SK-N-DZ (cell line): ENCODE data around the gene COL4A2.
A peak's percentile ranks its signal among the peaks of the same experiment; 100 is the strongest.

Experiments
- DNase-seq: peaks from one replicate; pipeline ENCODE4 v3.0.0-alpha.2; 2015; ENCODE audit warnings: low spot score

Gene COL4A2

DNA sequence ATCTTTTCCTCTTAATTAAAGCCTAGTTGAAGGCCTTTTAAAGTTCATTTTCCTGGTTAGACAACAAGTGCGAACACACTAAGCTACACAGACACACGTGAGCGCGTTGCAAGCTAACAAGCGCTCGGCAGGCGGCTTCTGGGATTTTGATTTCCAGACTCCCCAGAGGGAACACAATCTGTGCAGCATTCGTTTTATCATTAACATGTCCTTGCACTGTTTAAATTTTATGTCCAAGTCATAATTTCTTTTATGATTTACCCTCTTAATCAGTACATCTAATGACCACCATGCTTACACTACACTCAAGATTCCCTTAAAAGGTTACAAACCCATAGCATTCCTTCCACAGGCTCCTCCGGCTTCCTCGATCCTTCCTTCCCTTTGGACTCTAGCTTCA lies 16.9 kb upstream of the COL4A2 start:
- no peak for DNase-seq

DNA sequence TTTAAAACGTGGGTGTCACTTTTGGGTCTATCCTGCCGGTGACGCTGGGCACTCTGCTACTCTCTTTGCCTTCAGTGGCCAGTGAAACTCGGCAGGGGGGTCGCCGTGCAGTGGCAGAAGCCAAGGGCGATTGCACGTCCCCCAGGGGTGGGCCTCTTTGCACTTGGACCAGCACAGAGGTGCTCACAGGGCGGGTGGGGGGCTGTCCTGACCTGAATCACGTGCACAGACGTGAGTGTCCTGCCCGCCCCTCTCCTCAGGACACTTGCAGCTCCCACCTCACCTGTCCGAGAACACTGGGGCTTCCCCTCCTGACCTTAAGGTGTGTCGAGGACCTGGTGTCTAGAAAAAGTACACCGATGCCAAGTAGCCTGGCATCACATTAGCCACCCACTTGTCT lies 16.3 kb upstream of the COL4A2 start:
- DNase-seq: no peak

DNA sequence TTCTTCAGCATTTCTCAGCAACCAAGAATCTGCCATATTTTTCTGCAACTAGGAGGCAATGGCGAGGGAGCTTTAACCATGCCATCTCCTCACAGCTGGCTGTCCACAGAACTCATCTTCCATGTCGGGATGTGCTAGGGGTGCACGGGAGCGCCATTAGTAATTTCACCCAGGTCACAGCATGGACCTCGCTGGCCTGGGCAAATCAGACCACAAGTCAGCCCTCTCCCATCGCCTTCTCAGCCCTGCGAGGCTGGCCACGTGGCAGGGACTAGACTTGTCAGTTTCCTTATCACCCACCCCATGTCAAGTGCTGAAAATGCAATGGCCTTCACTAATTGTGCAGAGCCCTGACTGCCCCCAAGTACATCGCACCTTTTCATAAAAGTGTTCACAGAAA lies 15.8 kb upstream of the COL4A2 start:
- DNase-seq: no peak

GRCh38 chr13:110293037-110293436 lies 14.0 kb upstream of the COL4A2 start:
- DNase-seq: no peak

- DNase-seq: no peak
These were observed 13.4 kb upstream of the COL4A2 start for GRCh38 chr13:110293649-110294048.

GRCh38 chr13:110294146-110294545 lies 12.9 kb upstream of the COL4A2 start:
- DNase-seq: no peak

- DNase-seq: no peak
These were observed 12.5 kb upstream of the COL4A2 start for GRCh38 chr13:110294622-110295021.

DNA sequence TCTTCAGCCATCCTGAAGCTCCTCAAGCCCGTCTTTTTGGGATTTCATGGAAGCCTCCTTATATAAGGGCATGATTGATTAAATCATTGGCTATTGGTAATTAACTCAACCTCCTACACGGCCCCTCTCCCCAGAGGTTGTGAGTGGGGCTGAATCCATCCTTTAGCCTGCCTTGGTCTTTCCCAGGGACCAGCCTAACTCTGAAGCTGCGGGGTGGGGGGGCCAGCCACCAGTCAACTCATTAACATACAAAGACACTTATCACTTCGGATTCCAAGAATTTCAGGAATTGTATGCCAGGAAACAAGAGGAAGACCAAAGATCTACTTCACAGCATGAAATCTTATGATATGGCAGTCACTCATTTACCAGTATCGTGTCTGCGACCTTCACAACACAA lies 10.1 kb upstream of the COL4A2 start:
- DNase-seq: no peak

- DNase-seq: no peak
These were observed 9.1 kb upstream of the COL4A2 start for GRCh38 chr13:110297766-110298504.

- DNase-seq: no peak
These were observed 8.4 kb upstream of the COL4A2 start for GRCh38 chr13:110298505-110299282.

DNA sequence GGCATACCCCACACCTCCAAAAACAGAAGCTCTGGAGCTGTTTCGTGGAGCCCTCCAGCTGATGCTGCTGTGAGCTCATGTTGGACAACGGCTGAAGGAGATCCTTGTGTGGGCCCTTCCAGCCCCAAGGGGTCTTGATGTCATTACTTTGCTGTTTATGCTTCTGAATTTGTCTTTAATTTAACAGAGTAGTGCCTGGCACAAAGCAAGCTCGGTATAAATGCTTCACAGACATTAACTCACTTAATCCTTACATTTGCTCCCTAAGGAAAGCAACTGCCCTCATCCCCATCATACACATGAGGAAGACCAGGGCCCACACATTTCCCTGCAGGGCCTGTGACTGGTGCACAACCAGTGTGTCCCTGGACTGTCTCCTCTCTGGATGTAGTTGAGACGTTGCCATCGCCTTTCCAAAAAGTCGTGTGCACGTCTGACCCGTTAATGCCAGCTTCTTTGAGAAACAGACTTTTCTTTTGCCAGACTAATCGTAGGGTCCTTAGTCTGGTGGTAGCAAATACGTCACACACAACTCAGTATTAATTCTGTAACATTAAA lies 7.7 kb upstream of the COL4A2 start:
- no peak for DNase-seq

DNA sequence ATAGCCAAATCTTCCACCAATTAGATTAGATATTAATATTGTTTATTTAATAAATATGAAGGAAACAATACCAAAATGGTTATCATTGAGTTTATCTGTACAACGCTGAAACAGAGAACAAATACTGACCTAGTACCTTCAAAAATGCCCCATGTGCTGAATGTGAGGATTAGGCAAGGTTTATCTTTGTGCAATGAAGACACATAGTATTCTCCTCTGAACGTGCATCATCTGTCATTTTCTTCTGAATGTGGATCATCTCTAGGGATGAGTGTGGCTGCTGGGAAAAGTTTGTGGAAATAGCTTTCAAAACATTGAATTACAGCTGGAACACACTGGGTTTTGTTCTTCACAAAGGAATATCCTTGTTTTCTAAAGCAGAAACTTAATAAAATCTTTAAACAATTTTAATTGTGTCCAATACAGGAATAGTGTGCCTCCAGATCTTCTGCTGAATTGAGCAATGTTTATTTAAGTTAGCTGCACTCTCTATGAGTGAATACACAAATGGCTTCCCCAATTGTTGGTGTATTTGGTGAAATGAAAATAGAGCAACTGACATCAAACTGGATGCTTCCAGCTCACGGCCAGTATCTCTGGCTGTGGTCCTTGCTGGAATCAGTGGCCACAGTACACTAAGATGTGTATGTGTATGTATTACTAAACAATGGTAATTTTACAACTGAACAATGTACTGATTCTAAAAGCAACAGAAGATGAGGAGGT lies 6.8 kb upstream of the COL4A2 start:
- no peak for DNase-seq

DNA sequence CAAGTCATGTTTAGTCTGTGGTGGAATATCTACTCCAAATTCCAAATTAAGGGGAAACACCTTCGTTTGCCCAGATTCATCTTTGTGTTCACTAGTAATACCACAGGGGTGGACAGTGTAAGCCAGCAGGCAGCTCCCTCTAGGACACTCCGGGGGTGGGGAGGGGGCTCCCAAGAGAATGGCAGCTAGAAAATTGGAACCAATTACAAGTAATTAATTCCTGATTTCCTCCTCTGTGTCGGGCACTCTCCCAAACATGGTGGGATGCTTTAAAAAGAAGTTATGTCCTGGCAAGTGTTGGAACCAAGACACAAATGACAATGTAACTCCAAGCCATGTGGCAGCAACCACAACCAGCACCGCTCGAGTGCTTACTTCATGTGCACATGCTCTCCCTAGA lies 6.0 kb upstream of the COL4A2 start:
- no peak for DNase-seq

DNA sequence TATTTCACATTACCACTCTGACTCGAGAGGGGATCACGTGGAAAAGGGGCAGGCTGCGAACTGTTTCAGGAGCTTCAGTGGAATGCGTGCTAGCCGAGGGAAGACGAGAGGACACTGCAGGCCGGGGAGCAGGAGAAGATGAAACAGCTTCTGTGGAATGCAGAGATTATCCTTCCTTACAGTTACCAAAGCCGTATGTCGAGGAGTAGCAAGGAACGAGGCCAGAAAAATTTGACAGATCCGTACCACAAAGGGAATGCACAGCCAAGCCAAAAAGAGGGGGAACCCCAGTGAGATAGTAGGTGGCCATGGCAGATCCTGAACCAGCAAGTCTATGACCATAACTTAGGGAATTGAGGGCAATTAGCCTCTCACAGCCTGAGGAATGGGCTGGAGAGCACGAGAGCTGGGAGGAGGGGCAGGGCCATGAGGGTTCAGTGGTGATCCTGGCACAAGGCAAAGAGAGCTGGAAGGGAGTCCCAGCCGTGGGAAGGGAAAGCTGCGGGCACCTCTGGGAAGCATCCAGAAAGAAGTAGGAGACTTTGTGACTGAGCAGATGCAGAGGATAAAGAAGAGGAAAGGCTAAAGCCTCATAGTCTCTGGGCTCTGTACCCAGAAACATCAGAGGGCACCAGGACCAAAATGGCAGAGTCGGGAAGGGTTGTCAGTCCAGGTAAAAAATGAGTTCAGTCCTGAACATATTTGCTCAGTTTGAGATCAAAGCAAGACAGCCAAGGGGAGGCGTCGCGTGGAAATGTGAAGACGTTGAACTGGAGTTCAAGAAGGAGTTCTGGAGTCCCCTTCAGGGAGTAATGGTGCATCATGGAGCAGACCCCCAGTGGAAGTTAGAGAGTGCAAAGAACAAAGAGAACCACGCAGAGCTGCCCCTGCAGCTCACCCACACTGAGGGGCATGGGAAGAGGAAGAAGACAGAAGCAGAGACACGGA lies 5.2 kb upstream of the COL4A2 start:
- no peak for DNase-seq

DNA sequence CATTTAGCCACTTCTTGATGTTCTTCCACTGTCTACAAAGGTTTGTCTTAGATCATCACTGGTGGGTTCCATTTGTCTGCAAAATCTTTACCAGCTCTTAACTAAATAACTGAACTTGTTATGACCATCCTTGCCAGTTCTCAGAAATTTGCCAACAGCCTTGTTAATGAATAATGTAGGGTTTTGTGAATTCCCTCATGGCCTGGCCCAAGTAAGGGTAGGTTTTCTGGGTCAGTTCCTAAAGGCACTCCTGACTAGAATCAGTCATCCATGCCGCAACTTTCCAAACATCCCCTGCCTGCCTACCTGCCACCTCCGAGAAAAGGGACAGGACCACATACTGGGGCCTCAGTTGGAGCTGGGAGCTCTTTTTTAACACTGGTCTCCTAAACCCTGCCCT lies 4.1 kb upstream of the COL4A2 start:
- no peak for DNase-seq

DNA sequence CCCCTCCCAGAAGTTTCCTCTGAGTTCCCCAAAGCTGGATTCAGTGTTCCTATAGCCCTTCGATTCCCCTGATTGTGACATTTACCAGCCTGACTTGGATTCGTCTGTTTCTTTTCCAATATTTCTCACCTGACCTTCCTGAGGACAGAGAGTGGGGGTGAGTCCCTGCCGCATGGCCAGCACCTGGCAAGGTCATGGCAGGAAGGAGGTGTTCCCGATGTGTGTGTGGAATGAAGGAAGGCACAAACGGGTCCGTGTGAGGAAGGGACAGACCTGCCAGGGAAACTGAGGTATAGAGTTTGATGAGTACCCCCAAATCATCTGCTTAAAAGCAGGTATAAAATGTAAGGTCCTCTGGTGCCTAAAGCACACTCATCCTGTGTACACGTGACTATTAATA lies 3.4 kb upstream of the COL4A2 start:
- no peak for DNase-seq

DNA sequence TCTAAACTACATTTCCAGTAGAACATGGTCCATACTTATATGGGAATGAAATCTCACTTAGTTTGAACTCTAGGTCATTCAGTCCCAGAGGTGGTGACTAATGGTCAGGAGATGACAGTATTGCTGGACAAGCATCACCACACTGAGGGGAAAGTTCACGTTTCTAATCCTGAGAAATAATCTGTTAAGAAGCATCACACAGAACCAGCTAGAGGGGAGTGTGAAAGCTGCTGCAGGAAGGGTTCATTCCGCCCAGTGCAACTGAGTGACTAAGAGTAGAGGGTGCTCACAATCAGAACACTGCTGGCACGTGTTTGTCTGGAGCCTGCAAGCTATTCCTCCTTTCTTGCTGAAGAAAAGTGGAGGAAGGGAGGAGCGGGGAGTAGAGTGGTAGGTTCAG lies 2.8 kb upstream of the COL4A2 start:
- DNase-seq: no peak

GRCh38 chr13:110305001-110305400 lies 2.1 kb upstream of the COL4A2 start:
- DNase-seq: no peak

GRCh38 chr13:110305544-110305943 lies 1.5 kb upstream of the COL4A2 start:
- DNase-seq: no peak

- peak; percentile 20 for DNase-seq
These were observed 1.1 kb upstream of the COL4A2 start for GRCh38 chr13:110305949-110306339.

DNA sequence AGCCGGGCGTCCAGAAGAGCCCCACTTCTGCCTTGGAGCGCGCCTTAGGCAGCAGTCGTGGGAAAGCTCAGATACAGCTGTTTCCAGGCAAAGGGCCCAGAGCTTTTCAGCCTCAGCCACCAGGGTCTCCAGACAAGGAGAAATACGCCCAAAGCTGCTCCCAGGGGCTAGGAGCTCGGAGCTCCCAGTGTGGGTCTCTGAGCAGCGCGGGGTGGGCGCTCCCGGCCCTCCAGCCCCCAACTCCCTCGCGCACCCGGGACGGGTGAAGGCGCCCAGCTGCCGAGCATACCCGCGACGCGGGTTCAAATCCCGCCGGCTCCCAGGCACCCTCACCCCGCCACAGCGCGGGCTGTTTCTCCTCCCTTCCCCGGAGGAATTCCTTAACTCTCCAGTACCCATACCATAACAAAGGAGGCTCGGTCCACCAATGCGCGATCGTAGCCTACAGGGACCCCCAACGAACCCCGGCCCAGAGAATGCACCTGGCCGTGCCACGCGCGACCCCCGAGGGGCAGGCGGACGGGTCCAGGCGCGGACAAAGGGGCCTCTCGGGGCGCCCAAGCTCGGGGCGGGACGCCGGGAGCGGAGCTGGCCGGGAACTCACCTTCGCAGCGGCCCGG lies 634 bp upstream of the COL4A2 start:
- peak; percentile 49 for DNase-seq
